ENCODE measurements around the gene TMEM209. TPM values are rescaled to one million over a fixed set of nuclear protein-coding genes. Genes with fewer than 3 reads are reported as not detected.

The TMEM209 gene
- total RNA-seq, 6 experiments from 2014 or later: 5.8 to 10.9 (median 8.9) TPM

- ATAC-seq: no peak
- 96% methylated on average over 2 of the region's 2 CpGs for WGBS (ENCODE audit: insufficient coverage, low coverage, low lambda C conversion rate, missing lambda C conversion rate)
- TF ChIP-seq CTCF (IDR thresholded peaks at IDR 0.05) (no peak), POLR2A (IDR thresholded peaks at IDR 0.05) (no peak)
- H3K27me3 ChIP-seq: no peaks in the 10 kb centered on the region
- H3K4me3 ChIP-seq: no peak overlapping the region
- intact Hi-C loops (cut with DNase I): no loop called here
- peaks cover 0 to 36% (median 6%) of the 10 kb centered on the region in 4 donors for H3K36me3 ChIP-seq
- H3K27ac ChIP-seq: no peak overlapping the region
- no peaks in the 10 kb centered on the region for H3K9me3 ChIP-seq
- H3K4me1 ChIP-seq: no peaks in the 10 kb centered on the region
- DNase-seq: no peak
Observed at GRCh38 chr7:130197094-130197493, 8.1 kb downstream of the TMEM209 start.

- Histone ChIP-seq H3K27ac (no peak overlapping the region), H3K36me3 (peaks cover 0 to 30% (median 4%) of the 10 kb centered on the region in 4 donors), H3K9me3 (no peaks in the 10 kb centered on the region), H3K4me3 (no peak overlapping the region), H3K27me3 (no peaks in the 10 kb centered on the region), H3K4me1 (no peaks in the 10 kb centered on the region)
- 41% methylated on average over 2 of the region's 2 CpGs for WGBS (ENCODE audit: insufficient coverage, low coverage, low lambda C conversion rate, missing lambda C conversion rate)
- ATAC-seq: no peak
- intact Hi-C loops (cut with DNase I): no loop called here
- TF ChIP-seq CTCF (IDR thresholded peaks at IDR 0.05) (no peak), POLR2A (IDR thresholded peaks at IDR 0.05) (no peak)
- DNase-seq: no peak
Observed at GRCh38 chr7:130196476-130196875, 8.7 kb downstream of the TMEM209 start.

GRCh38 chr7:130195396-130195795 is 9.8 kb downstream of the TMEM209 start:
- Histone ChIP-seq H3K4me3 (no peak overlapping the region), H3K9me3 (no peaks in the 10 kb centered on the region), H3K27ac (no peak overlapping the region), H3K4me1 (no peaks in the 10 kb centered on the region), H3K36me3 (peaks cover 0 to 21% (median 5%) of the 10 kb centered on the region in 4 donors), H3K27me3 (no peaks in the 10 kb centered on the region)
- 98% methylated on average over 2 of the region's 2 CpGs for WGBS (ENCODE audit: insufficient coverage, low coverage, low lambda C conversion rate, missing lambda C conversion rate)
- intact Hi-C loops (cut with DNase I): no loop called here
- TF ChIP-seq POLR2A (IDR thresholded peaks at IDR 0.05): no peak
- no peak for TF ChIP-seq CTCF (IDR thresholded peaks at IDR 0.05)
- DNase-seq (no peak), ATAC-seq (no peak)

- H3K9me3 ChIP-seq: no peaks in the 10 kb centered on the region
- H3K36me3 ChIP-seq: peaks cover 0 to 7% (median 2%) of the 10 kb centered on the region in 4 donors
- H3K27ac ChIP-seq: no peak overlapping the region
- no peaks in the 10 kb centered on the region for H3K27me3 ChIP-seq
- no peaks in the 10 kb centered on the region for H3K4me1 ChIP-seq
- no peak for ATAC-seq
- WGBS (ENCODE audit: insufficient coverage, low coverage, low lambda C conversion rate, missing lambda C conversion rate): 95% methylated on average over 7 of the region's 7 CpGs
- no peak for TF ChIP-seq CTCF (IDR thresholded peaks at IDR 0.05)
- intact Hi-C loops (cut with DNase I): no loop called here
- H3K4me3 ChIP-seq: no peak overlapping the region
- DNase-seq: no peak
Observed at GRCh38 chr7:130191791-130192190, 13.4 kb downstream of the TMEM209 start.

GRCh38 chr7:130189343-130189742 is 15.9 kb downstream of the TMEM209 start:
- intact Hi-C loops (cut with DNase I): no loop called here
- 57% methylated on average over 3 of the region's 5 CpGs for WGBS (ENCODE audit: insufficient coverage, low coverage, low lambda C conversion rate, missing lambda C conversion rate)
- DNase-seq: no peak
- H3K4me3 ChIP-seq: no peak overlapping the region
- ATAC-seq: no peak
- peaks cover 0 to 13% (median 2%) of the 10 kb centered on the region in 4 donors for H3K36me3 ChIP-seq
- H3K9me3 ChIP-seq: no peaks in the 10 kb centered on the region
- TF ChIP-seq CTCF (IDR thresholded peaks at IDR 0.05) (no peak), POLR2A (IDR thresholded peaks at IDR 0.05) (no peak)
- no peaks in the 10 kb centered on the region for H3K4me1 ChIP-seq
- no peak overlapping the region for H3K27ac ChIP-seq
- H3K27me3 ChIP-seq: no peaks in the 10 kb centered on the region

Measured in right lobe of liver (tissue), 6 donors.